DLD1 (cell line): ENCODE measurements around the gene SOS1.
"Not testable (repeated sequence)": the region's sequence is repeated elsewhere in the genome, so short reads cannot be mapped to it uniquely, and the experiment has no call there.

Source experiments
- in situ Hi-C: cut with HindIII; loops from 2 replicates; pipeline ENCODE4 v1.10.0; 2017; ENCODE audit warnings: low sequenced_read_pairs

SOS1 gene

DNA sequence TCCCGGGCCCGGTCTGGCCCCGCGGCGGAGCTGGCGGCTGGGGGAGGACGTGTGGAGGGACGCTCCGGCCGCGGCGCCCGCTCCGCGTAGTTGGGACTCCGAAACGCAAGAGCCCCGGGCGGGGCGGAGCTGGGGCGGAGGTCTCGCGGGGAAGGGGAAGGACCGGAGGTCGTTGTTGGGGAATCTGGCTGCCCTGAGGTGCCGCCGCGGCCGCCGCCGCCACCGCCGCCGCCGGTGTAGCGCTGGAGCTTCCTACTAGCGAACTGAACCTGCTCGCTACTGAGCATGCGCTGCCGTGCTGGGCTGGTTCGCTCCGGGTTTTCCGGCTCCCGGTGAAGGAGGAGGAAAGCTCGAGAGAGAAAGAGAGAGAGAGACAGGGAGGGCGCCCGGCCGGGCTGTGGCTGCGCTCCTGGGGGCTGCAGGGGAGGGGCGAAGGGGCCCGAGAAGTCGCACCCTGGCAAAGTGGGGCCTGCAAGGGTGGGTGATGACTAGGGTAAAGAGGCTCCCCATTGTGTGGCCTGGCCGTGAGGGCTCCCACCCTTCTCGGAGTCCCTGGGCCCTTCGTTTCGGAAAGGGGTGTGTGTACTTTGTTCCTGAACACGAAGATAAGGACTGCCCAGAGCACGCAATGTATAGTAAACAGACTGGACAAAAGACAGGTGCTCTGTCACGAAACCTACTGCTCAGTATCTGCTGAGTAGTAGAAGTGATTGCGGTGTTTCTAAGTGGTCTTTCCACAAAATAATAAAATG lies at the start of gene SOS1:
Gene SOS1, minus strand, starts transcription at position 281 of the 752 bp plus-strand sequence. CDS start 629 bp downstream, outside the sequence.
- in situ Hi-C loops = no loop called here

DNA sequence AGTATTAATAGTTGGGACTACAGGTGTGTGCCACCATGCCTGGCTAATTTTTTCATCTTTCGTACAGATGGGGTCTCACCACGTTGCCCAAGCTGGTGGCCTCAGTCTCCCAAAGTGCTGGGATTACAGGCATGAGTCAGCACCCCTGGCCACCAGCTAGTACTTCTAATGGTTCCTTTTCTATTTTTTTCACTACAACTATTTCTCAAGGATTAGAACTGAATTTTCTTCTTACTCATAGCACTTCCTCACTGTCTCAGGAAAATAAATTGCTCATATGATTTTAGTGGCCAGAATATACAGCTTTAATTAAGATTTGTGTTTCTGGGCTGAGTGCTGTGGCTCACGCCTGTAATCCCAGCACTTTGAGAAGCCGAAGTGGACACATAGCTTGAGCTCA lies 43.2 kb upstream of the SOS1 start:
- in situ Hi-C loops = no loop called here

DNA sequence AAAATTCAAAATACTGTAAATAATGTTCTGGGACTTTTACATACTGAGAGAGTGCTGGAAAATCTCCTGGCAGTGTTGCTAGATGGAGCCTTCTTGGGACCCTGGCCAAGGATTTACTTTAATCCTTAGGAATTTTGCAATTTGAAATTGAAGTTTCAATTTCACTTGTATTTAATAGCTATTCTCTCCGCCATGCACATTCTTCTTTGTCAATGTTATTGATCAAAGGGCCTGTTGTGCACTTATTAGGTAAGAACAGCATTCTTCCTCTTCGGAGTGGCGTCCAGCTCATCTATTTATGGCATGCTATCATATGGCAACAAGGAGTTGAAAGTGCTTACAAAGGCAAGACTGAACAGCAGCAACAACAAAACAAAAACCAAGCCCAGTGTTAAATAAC lies 40.1 kb upstream of the SOS1 start:
- in situ Hi-C loops = no loop called here

DNA sequence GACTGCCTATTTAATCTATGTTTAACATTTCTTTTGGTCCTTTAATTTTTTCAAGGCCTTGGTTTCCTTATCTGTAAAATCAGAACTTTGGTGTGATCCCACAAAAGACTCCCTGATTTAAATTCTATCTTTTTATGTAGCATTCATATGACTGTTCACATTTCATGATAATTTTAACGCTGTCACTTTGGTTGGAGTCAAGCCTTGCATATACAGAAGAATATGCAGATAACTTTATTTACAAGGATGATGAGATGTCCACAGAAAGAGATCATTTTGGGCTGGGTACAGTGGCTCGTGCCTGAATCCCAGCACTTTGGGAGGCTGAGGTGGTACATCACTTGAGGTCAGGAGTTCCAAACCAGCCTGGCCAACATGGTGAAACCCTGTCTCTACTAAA lies 38.4 kb upstream of the SOS1 start:
- in situ Hi-C loops = no loop called here

DNA sequence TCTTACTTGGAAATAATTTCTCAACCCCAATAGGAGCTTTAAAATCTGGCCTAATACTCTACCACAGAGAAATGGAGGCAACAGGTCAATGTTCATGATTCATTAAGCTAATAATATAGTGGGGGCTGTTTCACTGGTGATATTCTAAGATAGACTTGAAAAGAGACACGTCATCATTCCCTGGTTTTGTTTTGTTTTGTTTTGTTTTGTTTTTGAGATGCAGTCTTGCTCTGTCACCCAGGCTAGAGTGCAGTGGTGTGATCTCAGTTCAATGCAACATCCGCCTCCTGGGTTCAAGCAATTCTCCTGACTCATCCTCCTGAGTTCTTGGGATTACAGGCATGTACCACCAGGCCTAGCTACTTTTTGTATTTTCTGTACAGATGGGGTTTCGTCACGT lies 37.5 kb upstream of the SOS1 start:
- in situ Hi-C loops = no loop called here

DNA sequence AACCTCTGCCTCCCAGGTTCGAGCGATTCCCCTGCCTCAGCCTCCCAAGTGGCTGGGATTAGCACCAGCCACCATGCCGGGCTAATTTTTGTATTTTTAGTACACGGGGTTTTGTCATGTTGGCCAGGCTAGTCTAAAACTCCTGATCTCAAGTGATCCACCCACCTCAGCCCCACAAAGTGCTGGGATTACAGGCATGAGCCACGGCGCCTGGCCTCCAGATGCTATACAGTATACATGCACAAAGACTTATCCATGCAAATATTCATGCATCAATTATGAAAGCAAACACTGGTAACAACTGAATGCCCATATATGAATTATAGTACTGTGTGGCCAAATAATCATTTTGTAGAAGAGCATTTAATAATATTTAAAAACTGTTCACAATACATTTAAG lies 36.0 kb upstream of the SOS1 start:
- in situ Hi-C loops = no loop called here

DNA sequence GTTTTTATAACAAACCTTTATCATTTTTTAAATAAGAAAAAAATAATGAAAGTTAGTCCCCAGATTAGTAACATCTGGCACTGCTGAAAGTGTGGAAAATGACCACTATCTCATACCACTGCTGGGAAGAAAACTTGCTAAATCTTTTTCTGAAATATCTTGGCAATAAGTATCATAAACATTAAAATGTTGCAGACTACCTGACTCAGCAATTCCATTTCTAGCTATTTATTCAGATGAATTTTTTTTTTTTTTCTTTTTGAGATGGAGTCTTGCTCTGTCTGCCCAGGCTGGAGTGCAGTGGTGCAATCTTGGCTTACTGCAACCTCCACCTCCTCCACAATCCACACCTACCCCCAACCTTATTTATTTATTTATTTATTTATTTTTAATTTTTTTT lies 35.3 kb upstream of the SOS1 start:
- in situ Hi-C loops = no loop called here

DNA sequence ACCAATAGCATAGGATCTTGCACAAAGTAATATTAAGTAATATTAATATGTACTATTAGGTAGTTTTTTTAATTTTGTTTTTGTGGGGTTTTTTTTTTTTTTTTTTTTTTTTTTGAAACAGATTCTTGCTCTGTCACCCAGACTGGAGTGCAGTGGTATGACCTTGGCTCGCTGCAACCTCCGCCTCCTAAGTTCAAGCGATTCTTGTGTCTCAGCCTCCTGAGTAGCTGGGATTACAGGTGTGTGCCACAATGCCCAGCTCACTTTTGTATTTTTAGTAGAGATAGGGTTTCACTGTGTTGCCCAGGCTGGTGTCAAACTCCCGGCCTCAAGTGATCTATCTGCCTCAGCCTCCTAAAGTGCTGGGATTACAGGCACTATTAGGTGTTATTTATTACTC lies 34.7 kb upstream of the SOS1 start:
- in situ Hi-C loops = not testable (repeated sequence)

DNA sequence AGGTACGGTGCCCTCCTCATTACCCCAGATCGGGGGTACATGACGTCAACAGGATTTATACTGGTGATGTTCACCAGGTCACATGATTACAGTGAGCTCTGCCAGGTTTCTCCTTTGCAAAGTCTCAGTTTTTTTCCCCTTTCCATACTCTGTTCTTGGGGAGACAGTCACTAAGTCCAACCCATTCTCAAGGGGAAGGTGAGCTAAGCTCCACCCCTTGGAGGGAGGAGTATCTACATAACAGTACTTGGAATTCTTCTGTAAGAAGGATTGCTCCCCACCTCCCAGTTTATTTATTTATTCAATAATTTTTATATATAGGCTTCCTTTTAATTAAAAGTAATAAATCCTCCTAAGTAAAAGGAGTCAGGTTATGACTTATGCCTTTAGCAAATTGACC lies 34.1 kb upstream of the SOS1 start:
- in situ Hi-C loops = no loop called here

DNA sequence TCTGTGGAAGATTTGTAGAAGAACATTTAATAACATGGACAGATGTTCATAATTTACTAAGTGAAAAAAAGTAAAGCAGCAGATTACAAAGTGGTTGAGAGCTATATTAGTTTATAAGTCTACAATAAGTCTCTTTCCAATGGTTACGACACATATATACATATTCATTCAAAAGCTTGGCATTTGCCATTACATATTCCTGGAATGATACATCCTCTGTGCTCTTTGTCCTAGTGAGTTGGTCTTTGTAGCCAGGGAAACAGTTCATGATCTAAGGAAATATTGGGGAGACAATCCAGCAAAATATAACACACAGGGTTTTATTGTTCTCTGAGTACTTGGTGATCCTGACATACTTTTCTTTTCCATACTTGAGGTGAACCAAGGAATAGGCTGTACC lies 32.5 kb upstream of the SOS1 start:
- in situ Hi-C loops = no loop called here

DNA sequence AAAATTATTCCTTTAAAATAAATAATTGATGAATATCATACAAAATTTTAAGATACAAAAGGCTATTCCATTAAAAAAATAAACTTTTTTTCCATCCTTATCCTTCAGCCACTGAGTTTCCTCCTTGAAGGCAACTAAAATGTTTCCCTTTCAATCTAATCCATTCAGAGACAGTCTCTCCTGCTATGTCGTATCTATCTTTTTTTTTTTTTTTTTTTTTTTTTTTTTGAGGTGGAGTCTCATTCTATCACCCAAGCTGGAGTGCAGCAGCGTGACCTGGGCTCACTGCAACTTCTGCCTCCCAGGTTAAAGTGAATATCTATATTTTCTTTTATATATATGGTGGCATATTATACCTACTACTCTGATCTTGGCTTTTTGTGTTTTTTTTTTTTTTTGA lies 31.7 kb upstream of the SOS1 start:
- in situ Hi-C loops = no loop called here

DNA sequence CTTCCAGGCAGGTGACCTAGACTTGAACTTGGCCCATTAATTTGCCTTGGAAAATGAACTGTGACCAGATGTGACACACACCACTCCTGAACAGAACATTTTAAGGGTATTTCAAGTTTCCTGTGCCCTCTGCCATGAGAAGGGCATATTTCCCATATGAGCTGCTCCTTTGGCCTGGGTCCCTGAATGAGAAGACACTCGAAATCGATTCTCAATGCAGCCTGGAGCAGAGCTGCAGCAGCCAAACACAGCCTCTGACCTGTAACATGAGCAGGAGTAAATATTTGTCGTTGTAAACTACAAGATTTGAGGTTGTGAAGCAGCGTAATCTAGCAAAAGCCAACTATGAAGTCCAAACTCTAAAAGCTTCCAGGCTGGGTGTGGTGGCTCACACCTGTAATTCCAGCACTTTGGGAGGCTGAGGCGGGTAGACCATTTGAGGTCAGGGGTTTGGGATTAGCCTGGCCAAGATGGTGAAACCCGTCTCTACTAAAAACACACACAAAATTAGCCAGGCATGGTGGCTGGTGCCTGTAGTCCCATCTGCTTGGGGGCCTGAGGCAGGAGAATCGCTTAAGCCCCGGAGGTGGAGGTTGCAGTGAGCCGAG lies 30.1 kb upstream of the SOS1 start:
- in situ Hi-C loops = no loop called here

DNA sequence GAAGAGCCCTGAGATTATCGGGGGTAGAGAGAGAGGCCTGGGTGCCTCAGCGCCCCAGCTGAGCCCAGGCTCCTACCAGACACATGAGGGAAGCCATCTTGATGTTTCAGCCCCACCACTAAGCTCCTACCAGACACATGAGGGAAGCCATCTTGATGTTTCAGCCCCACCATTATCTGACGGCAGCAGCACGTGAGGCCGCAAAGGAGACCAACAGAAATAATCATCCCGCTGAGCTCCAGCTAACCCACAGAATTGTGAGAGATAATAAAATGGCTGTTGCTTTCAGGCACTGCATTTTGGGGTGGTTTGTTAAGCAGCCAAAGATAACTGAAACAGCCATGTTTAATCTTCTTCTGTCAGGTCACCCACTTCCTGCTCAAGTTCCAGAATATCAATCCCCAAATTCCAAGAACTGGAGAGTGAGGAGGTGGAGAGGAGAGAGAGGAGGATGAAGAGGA lies 29.3 kb upstream of the SOS1 start:
- in situ Hi-C loops = no loop called here

DNA sequence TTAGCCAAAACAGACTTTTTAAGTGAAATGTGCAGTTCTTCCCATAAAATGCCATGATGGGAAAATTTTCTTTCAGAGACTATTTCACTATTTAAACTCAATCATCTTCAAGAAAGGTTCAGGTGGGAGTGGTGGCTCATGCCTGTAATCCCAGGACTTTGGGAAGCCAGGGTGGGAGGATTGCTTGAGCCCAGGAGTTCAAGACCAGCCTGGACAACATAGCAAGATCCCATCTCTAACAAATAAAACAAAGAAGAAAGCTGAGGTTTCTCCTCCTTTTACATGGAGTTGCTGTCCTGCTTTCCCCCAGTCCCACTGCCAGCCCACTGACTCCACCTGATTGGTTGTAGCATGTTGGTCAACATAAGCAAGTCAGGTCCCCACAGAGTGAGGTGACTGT lies 25.8 kb upstream of the SOS1 start:
- in situ Hi-C loops = no loop called here

DNA sequence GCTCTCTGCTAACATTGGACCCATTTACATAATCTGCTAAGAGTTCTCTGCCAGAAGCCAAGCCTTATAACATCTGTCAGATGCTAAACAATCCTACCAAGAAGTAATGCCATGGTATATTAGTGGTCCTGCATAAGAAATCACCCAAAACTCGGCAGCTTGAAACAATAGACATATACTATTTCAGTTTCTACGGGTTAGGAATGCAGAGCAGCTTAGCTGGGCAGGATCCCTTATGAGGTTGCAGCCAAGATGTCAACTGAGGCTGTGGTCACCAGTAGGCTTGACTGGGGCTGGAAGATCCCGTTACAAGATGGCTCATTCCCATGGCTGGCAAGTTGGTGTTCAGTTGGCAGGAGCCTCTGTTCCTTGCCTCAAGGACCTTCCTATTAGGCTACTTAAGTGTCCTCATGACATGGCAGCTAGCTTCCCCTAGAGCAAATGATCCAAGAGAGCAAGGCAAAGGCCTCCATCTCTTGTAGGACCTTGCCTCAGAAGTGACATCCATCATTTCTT lies 25.1 kb upstream of the SOS1 start:
- in situ Hi-C loops = no loop called here

DNA sequence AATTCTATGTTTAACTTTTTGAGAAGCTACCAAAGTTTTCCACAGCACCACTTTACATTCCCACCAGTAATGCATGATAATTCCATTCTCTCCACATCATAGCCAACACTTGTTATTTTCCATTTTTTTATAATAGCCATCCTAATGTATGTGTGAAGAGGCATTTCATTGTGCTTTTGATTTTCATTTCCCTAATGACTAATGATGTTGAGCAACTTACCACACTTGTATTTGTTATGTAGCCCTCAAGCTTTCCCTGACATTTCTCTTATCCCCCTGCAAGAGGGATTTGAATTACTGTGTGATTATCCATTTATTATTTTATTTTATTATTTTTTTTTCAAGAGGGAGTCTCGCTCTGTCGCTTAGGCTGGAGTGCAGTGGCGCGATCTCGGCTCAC lies 23.6 kb upstream of the SOS1 start:
- in situ Hi-C loops = no loop called here

DNA sequence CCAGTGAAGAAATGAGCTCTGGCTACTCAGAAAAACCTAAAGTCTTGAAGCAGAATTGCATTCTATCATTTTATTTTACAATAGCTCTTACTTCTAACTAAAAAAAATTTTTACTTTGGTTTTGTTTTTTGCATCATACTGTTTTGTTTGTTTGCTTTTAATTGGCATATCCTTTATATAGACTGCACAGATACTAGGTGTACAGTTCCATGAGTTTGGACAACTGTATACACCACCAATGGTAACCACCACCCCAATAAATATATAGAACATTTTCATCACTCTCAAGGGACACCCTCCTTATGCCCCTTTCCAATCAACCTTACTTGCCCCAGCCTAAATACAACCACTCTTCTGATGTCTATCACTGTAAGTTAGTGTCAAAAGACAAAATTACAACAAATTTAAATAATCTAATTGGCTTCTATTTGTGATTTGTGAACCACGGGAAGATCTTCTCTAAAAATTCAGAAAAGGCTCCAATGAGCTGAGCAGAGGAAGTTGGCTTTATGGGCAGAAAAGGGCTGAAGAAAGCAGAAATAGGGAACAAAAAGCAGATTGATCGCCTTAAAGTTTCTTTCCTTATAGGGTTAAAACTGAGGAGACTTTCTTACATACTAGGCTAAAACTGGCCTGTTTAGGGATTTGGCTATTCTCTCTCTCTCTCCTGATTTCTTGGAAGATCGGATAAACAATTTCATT lies 22.2 kb upstream of the SOS1 start:
- in situ Hi-C loops = no loop called here

DNA sequence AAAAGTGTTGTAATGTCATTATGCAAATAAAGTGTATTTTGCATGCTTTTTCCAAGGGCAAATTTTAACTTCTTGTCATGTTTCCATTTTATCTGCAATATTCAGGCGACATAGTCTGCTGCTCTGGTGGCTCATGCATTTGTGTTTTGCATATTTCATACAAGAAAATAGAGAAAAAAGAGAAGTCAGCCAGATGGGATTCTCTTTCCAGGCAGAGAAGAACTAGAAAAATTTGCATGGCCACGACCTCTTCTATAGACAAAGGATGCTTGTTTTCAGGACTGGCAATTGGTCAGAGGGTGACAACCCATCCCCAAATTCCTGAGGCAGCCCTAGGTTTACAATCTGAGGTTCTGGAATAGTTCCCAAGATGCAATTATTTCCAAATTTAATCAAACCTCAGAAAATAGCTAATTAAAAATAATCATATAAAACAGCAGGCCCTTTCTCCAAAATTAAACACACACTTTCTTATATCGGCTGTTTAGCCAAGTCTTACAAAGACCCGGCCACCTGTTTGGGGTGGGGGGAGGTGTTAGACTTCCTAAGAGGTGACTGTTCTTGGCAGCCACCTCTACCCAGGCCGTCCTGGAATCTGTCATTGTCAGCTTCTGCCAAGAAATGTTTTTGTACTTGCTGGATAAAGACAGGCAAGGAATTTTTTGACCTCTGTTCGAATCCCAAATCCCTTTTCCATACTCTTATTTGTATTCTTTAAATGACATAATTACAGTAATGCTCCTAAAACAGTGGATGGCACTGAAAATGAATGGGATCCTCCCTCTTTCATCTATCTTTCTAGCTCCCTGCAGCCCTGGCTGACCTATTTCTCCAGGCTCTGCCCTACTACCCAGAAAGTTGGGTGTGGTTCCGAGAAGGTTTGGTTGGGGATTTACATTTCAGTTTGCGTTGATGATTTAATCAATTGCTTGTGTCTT lies 20.8 kb upstream of the SOS1 start:
- in situ Hi-C loops = no loop called here

DNA sequence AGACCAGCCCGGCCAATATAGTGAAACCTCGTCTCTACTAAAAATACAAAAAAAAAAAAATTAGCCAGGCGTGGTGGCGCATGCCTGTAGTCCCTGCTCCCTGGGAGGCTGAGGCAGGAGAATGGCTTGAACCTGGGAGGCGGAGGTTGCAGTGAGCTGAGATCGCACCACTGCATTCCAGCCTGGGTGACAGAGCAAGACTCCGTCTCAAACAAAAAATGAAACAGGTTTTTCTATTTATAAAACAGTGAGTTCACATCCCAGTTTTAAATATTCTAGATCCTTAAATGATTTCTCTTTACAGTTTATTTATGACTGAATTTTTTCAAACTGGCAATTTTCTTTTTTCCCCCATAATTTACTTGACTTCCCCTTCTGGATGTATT lies 20.1 kb upstream of the SOS1 start:
- in situ Hi-C loops = not testable (repeated sequence)

DNA sequence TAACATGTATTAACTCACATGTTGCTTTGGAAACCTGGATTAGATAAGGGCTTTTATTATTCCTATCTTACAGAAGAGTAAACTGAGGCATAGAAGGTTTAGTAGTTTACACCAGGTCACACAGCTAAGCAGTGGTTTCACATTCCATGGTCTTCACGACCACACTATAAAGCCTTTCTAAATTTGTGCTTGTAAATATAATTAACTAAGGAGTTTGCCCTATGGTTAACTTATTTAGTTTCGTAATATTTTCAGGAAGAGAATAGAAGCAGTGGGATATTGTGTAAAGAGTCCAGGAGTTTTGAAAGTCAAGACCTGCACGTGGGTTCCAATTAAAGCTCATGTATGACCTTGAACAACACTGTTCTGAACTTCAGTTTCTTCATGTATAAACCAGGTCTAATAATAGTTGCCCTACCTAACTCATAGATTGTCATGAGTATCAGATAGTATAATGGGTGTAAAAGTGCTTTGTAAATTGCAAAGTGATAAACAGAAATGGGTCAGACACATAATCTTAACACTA lies 19.5 kb upstream of the SOS1 start:
- in situ Hi-C loops = no loop called here
